GM19438 (cell line): ENCODE data around the gene C21orf58.
"Not testable (repeated sequence)": the region's sequence is repeated elsewhere in the genome, so short reads cannot be mapped to it uniquely, and the experiment has no call there.

ENCODE experiments used
- ATAC-seq: cut with Tn5 transposase; IDR thresholded peaks from one replicate; pipeline ENCODE4 v1.9.1; 2021; ENCODE audit warnings: low read depth; ENCODE audit not compliant: unreplicated experiment

Gene C21orf58

DNA sequence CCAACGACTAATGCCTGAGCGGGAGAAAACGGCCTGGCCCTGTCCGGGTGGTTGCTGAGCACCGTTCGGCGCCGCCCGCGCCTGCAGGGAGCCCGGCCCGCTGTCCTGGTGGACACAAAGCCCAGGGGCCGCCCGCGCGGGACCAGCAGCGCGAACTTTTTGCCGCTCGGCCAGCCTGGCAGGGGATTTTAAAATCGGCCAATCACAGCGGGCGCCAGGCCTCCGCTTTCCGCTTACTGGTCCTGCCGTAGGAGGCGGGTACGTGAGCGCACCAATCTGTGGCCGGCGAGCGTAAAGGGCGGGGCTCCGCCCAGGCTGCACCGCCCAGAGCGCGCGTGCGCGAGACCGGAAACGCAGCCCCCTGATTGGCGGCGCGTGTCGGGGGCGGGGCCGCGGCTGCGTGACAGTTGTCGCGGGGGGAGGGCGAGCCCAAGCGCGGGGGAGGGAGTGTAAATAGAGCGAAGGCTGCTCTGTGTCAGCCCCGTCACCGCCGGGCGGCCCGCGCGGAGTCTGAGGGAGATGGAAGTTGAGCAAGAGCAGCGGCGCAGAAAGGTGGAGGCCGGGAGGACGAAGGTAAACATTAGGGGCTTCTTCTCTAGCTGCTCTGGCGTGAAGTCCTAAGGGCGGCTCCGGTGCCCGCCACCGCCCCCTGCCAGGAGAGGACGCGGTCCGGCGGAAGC, at the start of gene C21orf58, which contains the start of gene PCNT:
Gene C21orf58 (minus strand): TSS at position 161 of the 680 bp plus-strand sequence. CDS start 1,132 bp downstream, outside the sequence.
Gene PCNT (plus strand): TSS at position 447 of the 680 bp plus-strand sequence. CDS start 73 bp downstream, at position 520.
- ATAC-seq: peak; percentile 76

DNA sequence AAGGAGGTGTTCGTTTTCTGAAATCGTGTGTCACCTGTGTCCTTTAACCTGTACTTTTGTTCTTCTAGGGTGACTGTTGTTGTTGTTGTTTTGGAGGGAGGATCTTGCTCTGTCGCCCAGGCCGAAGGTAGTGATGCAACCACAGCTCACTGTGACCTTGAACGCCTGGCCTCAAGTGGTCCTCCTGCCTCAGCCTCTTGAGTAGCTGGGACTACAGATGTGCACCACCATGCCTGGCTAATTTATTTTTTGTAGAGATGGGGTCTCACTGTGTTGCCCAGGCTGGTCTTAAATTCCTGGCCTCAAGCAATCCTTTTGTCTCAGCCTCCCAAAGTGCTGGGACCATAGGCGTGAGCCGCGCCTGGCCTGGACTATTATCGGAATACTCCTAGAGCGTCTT, 49.3 kb upstream of the C21orf58 start:
- not testable (repeated sequence) for ATAC-seq

DNA sequence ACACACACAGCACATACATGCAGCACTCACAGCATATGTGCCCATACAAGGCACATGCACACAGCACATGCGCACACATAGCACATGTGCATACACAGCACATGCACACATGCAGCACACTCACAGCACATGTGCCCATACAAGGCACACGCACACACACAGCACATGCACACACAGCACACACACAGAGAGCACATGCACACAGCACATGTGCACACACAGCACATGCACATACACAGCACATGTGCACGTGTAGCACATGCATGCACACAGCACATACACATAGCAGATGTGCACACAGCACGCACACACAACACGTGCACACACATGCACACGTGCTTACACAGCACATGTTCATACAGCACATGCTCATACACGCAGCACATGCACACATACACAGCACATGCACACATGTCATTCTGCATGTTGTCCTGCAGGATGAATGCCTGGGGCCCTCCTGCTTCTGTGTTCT, 48.4 kb upstream of the C21orf58 start:
- no peak for ATAC-seq

DNA sequence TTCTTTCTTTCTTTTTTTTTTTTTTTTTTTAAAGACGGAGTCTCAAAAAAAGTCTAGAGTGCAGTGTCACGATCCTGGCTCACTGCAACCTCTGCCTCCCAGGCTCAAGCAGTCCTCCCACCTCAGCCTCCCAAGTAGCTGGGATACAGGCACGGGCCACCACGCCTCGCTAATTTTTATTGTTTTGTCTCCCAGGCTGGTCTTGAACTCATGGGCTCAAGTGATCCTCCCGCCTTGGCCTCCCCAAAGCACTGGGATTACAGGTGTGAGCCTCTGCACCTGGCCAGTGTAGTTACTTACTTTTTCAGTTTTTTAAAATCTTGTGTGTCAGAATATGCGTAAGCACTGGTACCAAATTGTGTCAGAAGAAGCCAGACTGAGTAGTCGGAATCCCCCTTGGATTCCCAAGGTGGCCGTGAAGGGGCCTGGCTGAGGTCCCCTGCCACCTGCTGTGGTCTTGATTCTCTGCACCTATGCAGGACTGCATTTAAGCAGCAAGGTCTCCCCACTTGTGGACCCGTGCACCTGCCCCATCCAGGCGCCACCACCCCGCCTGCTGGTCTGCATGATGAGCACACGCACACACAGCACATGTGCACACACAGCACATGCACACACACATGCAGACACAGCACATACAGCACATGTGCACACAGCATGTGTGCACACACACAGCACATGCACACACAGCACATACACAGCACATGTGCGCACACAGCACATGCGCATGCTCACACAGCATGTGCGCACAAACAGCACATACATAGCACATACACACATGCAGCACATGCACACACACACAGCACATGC, 47.7 kb upstream of the C21orf58 start:
- ATAC-seq: no peak

DNA sequence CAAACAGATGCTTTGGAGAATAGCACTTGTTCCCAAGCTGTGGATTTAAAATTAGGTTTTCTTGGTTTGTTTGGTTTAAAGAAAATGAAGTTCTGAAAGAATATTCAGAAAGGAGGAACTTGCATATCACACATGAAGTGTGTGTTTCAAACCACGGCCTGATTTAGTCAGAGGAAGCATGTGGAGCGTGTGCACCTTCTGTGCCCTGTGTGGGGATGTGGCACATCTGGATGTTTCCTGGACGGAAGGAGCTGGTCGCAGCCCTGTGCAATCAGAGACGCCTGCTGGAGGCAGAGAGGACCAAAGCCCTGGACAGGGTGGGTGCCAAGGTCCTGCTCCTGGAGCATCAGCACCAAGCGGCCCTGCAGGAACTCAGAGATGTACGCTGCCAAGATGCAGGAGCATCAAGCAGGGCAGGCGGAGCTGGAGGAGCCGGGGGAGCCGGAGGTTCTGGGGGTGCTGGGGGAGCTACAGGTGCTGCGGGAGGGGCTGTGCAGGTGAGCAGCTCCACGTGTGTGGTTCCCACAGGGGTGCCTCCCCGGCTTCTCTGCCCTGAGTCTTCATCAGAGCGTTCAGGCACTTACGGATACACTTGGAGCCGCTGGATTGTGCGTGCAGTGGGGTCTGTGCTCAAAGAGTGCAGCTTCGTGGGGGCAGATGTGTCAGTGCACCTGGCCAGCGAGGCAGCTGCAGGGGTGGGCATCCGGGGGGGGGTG, 46.0 kb upstream of the C21orf58 start:
- ATAC-seq: no peak

DNA sequence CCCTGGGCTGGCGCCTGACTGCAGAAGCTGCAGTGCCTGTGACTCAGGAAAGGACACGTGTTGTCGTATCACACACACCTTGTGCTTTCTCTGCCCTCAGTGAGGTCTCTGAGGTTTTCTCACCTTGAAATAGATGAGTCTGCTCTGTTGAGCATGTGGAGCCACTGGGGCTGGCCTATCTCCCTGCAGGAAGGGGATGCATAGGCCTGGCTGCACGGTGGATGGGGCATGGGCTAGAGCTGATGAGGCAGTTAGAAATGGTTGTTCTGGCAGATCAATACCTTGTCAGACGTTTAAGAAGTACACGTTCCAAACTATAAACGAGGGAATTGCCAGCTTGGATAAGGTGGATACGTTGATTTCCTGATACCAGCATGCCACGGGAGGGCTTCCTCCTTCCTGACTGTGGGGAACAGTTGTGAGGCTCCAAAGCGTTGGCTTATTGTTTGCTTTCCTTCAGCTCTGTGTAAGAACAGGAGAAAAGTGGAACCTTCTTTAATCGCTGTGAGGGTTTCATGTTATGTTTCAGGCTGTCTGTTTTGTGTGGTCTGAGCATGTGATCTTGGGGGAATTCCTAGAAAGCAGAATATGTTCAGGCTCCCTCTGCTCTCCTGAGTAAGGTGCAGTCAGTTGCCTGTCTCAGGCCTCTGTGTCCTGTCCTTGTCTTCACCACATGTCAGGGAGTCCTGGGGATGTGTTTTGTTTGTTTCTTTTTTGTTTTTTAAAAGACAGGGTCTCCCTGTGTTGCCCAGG, 45.0 kb upstream of the C21orf58 start:
- peak; percentile 47 for ATAC-seq

DNA sequence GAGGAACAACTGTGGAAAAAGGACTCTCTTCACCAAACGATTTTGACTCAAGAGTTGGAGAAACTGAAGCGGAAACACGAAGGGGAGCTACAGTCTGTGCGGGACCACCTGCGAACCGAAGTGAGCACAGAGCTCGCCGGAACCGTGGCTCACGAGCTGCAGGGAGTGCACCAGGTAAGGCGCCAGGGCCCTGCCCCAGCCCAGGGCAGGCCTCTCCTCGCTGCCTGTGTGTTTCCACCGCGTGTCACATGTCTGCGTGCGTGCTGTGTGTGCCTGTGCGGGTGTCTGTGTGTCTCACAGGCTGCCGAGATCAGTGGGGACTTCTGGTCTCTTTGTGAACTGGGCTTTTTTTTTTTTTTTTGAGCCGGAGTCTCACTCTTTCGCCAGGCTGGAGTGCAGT, 43.3 kb upstream of the C21orf58 start:
- no peak for ATAC-seq

DNA sequence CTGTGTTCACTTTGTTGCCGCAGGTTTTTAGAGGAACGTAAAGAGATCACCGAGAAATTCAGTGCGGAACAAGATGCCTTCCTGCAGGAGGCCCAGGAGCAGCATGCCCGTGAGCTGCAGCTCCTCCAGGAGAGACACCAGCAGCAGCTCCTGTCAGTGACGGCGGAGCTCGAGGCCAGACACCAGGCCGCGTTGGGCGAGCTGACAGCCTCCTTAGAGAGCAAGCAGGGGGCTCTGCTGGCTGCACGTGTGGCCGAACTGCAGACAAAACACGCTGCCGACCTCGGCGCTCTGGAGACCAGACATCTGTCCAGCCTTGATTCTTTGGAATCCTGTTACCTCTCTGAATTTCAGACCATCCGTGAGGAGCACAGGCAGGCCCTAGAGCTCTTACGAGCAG, 42.9 kb upstream of the C21orf58 start:
- ATAC-seq: no peak

DNA sequence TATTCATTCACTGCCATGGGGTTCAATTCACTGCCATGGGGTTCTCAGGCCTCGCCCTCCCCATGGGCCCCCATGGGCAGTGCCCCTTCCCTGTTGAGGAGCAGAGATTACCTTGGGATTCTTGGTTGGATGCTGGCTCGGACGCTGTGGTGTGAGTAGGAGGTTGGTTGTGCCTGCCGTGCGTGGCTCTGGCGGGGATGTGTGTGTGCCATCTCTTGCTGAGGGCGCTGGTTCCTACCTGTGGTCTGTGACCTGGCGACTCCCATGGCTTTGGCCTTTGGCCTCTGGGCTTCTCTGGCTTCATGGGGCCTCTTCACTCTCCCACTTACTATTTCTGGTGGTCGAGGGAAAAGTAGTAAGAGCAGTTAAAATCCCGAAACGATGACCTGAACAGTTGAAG, 42.4 kb upstream of the C21orf58 start:
- ATAC-seq: no peak

DNA sequence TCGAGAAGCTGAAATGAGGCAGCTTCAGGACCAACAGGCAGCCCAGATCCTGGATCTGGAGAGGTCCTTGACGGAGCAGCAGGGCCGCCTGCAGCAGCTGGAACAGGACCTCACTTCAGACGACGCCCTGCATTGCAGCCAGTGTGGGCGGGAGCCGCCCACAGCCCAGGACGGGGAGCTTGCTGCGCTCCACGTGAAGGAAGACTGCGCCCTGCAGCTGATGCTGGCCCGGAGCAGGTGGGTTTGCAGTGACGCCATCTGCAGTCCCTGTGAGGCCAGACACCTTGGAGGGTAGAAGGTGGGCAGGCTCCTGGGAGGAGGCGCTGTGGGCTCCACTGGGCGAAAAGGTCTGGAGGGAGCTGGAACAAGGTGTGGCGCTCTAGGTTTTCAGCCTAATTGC, 40.0 kb upstream of the C21orf58 start:
- no peak for ATAC-seq

DNA sequence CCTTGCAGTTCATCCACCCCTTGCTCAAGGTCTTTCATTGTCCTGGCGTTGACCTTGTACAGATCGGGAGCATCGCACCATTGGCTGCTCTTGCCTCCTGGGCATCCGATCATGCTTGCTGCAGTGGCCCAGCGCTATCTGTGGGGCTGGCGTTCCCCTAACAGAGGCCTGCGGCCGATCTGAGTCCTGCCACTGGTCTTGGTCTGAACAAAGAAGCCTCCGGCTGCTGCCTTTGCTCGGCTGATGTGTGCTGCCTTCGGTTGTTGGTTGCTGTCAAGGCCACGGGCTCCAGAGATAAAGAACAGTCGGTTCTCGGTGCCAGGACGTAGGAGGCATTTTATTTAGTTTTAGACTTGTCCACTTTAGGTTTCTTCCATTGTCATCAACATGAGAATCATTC, 39.3 kb upstream of the C21orf58 start:
- ATAC-seq: no peak

DNA sequence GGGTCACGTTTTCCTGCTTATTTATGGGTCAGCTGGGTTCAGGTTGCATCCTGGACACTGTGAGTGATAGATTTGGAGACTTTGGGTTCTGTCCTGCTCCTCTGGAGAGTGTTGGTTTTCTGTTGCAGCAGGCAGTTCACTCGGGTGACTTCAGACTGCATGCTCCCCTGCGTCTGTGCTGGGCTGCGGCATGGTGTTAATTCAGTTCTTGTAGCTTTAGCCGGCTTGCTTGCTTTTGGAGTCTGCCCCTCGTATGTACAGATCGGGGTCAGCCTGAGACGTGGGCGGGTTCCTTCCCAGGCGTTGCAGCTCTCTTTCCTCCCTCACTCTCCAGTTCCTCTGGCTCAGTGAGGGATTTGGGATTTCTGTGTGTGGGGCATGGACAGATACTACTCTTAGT, 38.3 kb upstream of the C21orf58 start:
- no peak for ATAC-seq

DNA sequence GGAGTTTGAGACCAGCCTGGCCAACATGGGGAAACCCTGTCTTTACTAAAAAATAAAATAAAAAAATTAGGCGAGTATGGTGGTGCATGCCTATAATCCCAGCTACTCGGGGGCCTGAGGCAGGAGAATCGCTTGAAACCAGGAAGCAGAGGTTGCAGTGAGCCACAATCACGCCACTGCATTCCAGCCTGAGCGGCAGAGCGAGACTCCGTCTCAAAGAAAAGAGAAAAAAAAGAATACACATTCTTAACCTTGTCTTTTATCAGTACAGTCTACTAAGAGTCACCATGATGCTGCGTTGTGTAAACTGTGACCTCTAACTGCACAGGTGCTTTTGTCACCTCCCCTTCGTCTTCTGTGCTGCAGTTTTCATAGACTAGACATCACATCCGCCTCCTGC, 37.5 kb upstream of the C21orf58 start:
- ATAC-seq: no peak

DNA sequence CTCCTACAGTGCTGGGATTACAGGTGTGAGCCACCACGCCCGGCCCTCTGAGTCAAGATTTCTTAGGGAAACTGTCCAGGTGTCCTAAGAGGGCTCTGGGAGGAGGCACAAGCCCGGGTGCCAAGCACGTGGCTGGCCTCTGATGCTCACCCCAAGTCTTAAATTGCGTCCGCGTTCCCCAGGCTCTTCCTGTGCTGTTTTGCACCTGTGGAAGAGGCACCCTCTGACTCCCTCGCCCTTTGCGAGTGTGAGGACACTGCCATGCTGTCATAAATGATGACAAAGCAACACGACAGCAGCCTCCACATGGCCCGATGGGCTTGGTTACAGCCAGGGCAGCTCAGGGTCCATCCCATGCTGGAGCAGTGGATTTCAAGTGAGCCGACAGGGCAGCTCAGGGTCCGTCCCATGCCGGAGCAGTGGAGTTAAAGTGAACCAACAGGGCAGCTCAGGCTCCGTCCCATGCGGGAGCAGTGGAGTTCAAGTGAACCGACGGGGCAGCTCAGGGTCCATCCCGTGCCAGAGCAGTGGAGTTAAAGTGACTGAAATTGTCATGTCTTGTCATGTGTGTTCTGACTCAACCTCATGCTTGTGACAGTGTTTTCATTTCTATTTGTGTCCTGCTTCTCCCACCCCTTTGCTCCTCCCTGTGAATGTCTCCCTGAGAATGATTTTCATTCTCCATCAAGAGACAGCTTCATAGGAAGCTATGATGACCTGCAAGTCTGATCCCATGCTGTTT, 34.2 kb upstream of the C21orf58 start:
- ATAC-seq: no peak

DNA sequence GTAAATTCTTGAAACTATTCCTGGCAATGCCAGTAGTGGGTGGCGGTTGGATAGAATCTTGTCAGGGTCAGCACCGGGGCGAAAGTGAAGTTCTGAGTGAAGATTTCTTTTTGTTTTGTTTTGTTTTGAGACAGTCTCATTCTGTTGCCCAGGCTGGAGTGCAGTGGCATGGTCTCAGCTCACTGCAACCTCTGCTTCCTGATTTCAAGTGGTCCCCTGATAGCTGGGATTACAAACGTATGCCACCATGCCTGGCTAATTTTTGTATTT, 33.6 kb upstream of the C21orf58 start:
- no peak for ATAC-seq

DNA sequence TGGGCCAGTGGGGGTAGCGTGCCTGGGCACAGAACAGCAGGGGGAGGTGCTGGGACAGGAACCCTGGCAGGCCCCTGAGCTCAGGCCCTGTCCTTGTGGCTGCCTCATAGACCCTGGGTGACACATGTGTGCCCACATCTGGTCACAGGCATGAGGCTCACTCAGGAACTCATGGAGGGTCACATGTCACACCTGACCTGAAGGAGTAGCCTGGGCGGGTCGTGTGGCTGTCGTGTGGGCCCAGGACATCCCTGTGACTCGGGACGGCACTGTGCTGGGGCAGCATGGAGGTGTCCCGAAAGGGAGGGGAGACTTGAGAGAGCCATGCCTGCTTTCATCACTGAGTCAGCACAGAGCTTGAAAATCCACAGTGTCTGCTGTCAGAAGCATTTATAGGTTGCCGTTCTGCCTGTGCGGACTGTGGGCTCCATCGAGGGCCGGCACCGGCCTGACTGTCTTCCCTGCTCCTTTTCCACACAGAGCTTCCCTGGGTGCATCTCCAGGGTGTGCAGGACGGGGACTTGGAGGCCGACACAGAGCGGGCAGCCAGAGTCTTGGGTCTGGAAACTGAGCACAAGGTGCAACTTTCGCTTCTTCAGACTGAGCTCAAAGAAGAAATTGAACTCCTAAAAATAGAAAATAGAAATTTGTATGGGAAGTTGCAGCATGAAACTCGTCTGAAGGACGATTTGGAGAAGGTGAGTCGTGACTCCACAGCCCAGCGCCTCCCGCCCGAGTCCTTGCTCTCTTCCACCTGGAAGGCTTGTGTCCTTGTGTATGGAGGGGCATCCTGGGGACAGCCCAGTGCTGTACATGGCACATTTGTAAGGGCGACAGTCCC, 33.0 kb upstream of the C21orf58 start:
- no peak for ATAC-seq

DNA sequence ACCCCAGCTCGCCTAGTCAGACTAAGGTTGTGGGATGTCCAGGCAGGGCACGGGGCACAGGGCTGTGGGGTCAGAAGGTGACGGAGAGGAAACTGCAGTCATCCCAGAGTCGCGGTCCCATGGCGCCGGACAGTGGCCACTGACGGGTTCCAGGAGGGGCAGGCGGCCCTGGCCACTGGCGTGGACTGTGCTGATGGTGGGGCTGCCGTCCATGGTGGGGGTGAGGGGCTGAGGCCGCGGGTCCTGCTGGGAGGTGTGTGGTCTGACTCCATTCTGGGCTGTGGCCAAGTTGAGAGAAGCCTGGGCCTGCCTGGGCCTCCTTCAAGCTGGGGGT, 32.3 kb upstream of the C21orf58 start:
- no peak for ATAC-seq

DNA sequence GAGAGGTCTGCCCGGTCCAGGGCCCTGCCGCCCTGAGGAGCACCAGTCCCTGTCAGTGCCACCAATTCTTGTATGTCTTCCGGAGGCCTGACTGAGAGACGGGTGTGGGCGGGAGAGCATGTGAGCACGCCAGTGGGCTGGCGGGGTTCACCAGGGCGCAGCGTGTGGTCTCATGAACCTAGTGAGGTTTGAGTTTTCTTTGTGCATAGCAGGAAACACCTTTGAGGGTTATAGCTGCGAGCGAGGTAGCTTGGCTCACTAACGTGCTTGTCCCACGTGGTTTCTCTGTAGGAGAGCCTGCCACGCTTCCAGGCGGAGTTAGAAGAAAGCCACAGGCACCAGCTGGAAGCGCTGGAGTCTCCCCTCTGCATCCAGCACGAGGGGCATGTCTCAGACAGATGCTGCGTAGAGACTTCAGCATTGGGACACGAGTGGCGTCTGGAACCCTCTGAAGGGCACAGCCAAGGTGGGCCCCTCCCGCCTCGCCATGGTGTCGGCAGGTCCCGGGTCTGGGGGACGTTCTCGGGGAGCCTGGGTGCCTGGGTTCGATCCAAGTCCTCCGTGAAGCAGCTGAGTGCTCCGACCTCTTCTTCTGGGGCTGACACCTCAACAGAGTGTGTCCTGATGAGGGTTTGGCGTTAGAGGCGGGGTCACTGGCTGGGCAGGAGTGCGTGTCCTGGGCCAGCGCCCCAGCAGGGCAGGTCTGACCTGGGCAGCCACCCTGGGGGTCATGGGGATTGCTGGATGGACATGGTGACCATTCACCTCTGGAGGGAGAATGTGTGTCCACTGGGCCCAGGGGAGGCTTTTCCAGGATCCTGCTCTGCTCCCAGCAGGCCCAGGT, 31.7 kb upstream of the C21orf58 start:
- no peak for ATAC-seq
